Gastrocnemius medialis (tissue), 4 donors: ENCODE measurements around the gene TRIO. TPM values are rescaled to one million over a fixed set of nuclear protein-coding genes. Genes with fewer than 3 reads are reported as not detected.

Experiments
- ATAC-seq, 2 donors: fragments of 150-250 bp; one replicate each; pipeline ENCODE4 v1.9.1; 2016
- DNase-seq, 2 donors: peaks; one replicate each; pipeline ENCODE4 v3.0.0-alpha.2; 2019
- H3K27ac ChIP-seq, 4 donors: fragments of 200-600 bp; sonication (generic); 1 replicate in 1 of 4; 2 replicates in 3 of 4; pipeline ENCODE4 v1.5.1; 2016 to 2018; ENCODE audit warnings: mild to moderate bottlenecking in 2 of 4, moderate library complexity in 1 of 4
- H3K27me3 ChIP-seq, 3 donors: fragments of 200-600 bp; sonication (generic) in 2 of 3; 1 replicate in 1 of 3; 2 replicates in 2 of 3; pipeline versions ENCODE4 v1.5.1 to v1.6.0; 2016 to 2019; ENCODE audit warnings: mild to moderate bottlenecking in 1 of 3, moderate library complexity in 1 of 3
- H3K36me3 ChIP-seq, 2 donors: fragments of 200-600 bp; sonication (generic) in 1 of 2; one replicate each; pipeline ENCODE4 v1.5.1; 2017 to 2018
- H3K4me1 ChIP-seq, 2 donors: fragments of 200-600 bp; sonication (generic) in 1 of 2; one replicate each; pipeline ENCODE4 v1.5.1; 2016 to 2017; ENCODE audit warnings: mild to moderate bottlenecking in 2 of 2
- H3K4me3 ChIP-seq, 4 donors: fragments of 200-600 bp; sonication (generic) in 3 of 4; 1 replicate in 1 of 4; 2 replicates in 3 of 4; pipeline ENCODE4 v1.5.1; 2016 to 2019; ENCODE audit warnings: mild to moderate bottlenecking in 2 of 4
- H3K9me3 ChIP-seq, 3 donors: fragments of 200-600 bp; sonication (generic) in 2 of 3; 1 replicate in 1 of 3; 2 replicates in 2 of 3; pipeline ENCODE4 v1.5.1; 2016 to 2019
- POLR2A ChIP-seq, 2 donors: fragments of 450-650 bp; IDR thresholded peaks; one replicate each; pipeline ENCODE4 v1.6.1; 2017; ENCODE audit warnings: antibody characterized with exemption in 2 of 2, mild to moderate bottlenecking in 2 of 2, moderate library complexity in 2 of 2
- in situ Hi-C, 4 donors: fragments of 200-750 bp; cut with MboI; loops; one replicate each; pipeline versions ENCODE4 v1.15.0 to v1.8.0; 2017; ENCODE audit warnings: low sequenced_read_pairs in 4 of 4
- intact Hi-C: fragments of 100-400 bp; cut with DNase I; formaldehyde crosslinking; loops from one replicate; pipeline ENCODE4 v1.15.1; 2023; ENCODE audit warnings: low total_unique reads
- total RNA-seq, 4 donors: library from RNA; depleted of rRNA; stranded (reverse); fragments of >200 nt; gene quantifications; one replicate each; pipeline versions ENCODE4 v1.1.0 to v1.2.3, GENCODE V29; 2016
- TF ChIP-seq, protein P1 (sequence below), 5 experiments: fragments of 450-650 bp in 3 of 5; fragments of 200-600 bp in 2 of 5; sonication (generic) in 2 of 5; IDR thresholded peaks in 4 of 5; conservative IDR thresholded peaks in 1 of 5; 1 replicate in 4 of 5; 2 replicates in 1 of 5; pipeline ENCODE4 v1.5.1; 2016 to 2019; ENCODE audit warnings: antibody characterized with exemption in 5 of 5, mild to moderate bottlenecking in 3 of 5, moderate library complexity in 3 of 5

TRIO gene
- total RNA-seq, 4 donors from 2014 or later: 31.5 to 57.5 (median 50.4) TPM

DNA sequence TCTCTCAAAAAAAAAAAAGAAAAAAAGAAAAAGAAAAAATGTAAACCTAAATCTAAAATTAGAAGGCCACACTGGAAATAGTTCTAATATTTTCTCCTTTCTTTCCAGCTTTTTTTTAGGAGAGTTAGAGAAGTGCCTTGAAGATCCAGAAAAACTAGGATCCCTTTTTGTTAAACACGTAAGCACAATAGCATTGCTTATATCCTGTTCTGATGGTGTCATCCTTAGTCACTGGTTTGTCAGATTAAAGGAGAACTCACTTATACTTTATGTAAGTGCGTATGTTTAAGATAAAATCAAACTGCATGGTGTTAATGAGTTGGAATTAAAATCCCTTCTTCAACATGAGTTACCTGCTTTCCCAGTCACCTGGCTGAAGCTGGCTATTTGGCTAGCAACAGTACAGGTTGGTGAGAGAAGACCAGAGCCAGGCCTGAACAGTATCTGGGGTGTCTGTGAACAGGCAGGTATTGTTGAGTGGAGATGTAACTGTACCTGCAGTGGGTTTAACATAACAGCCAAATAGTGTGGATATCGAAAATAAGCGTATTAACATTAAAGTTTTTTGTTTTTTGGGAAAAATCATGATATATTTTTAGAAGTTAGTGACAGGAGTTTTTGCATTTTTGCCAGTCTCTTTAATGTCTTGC lies 333.8 kb downstream of the TRIO start:
- peaks cover 0 to 89% of the 10 kb centered on the region in 2 donors for H3K36me3 ChIP-seq
- no peak overlapping the region for H3K27ac ChIP-seq
- H3K9me3 ChIP-seq: no peaks in the 10 kb centered on the region
- H3K27me3 ChIP-seq: no peaks in the 10 kb centered on the region
- no peak overlapping the region for H3K4me3 ChIP-seq
- in situ Hi-C loops (no loop called here), intact Hi-C loops (no loop called here)
- TF ChIP-seq POLR2A (IDR thresholded peaks at IDR 0.05): no peak
- TF ChIP-seq, protein P1, sequence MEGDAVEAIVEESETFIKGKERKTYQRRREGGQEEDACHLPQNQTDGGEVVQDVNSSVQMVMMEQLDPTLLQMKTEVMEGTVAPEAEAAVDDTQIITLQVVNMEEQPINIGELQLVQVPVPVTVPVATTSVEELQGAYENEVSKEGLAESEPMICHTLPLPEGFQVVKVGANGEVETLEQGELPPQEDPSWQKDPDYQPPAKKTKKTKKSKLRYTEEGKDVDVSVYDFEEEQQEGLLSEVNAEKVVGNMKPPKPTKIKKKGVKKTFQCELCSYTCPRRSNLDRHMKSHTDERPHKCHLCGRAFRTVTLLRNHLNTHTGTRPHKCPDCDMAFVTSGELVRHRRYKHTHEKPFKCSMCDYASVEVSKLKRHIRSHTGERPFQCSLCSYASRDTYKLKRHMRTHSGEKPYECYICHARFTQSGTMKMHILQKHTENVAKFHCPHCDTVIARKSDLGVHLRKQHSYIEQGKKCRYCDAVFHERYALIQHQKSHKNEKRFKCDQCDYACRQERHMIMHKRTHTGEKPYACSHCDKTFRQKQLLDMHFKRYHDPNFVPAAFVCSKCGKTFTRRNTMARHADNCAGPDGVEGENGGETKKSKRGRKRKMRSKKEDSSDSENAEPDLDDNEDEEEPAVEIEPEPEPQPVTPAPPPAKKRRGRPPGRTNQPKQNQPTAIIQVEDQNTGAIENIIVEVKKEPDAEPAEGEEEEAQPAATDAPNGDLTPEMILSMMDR (IDR thresholded peaks at IDR 0.05 in 4 of 5, conservative IDR thresholded peaks at IDR 0.05 in 1 of 5): no peak
- DNase-seq (no peak), ATAC-seq (no peak)
- H3K4me1 ChIP-seq: no peaks in the 10 kb centered on the region

DNA sequence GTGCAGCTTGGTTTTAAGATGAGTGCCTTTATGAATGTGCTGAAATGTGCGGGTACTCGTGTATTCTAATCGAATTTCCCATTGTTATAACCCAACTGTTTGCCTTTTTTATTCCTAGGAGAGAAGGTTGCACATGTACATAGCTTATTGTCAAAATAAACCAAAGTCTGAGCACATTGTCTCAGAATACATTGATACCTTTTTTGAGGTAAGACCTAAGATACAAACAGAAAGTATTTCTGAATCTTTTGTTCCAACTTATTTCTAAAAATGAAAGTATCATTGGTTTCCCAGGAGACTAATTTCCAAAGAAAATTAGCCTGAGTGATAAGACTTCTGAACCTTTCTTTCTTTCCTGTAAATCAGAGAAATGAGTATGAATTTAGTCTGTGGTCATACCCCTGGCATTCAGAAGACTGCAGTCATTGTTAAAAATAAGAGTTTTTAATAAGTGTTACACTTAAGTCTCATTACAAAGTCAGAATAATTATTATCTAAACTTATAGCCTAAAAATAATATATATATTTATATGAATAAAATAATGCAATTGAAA lies 336.1 kb downstream of the TRIO start:
- no peak overlapping the region for H3K27ac ChIP-seq
- intact Hi-C loops (no loop called here), in situ Hi-C loops (no loop called here)
- no peak overlapping the region for H3K4me3 ChIP-seq
- H3K27me3 ChIP-seq: no peaks in the 10 kb centered on the region
- DNase-seq (no peak), ATAC-seq (no peak)
- peaks cover 0 to 91% of the 10 kb centered on the region in 2 donors for H3K36me3 ChIP-seq
- TF ChIP-seq POLR2A (IDR thresholded peaks at IDR 0.05): no peak
- TF ChIP-seq, protein P1 (IDR thresholded peaks at IDR 0.05 in 4 of 5, conservative IDR thresholded peaks at IDR 0.05 in 1 of 5): no peak
- H3K4me1 ChIP-seq: no peaks in the 10 kb centered on the region
- H3K9me3 ChIP-seq: no peaks in the 10 kb centered on the region

DNA sequence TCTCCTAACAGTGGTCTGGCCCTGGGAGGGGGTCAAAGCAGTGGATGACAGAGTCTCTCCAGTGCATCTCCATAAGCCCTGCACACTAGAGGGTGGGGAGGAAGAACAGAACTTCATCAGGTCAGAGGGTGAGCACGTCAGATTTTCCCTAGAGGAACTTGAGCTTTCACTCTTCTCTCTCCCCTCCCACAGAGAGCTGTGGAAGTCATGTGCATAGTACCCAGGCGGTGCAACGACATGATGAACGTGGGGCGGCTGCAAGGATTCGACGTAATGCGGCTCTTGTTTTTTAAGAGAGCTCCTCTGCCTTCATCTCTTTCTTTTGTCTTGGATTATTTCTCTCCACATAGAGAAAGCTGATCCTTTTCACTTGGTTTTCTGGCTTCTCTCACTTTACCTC lies 338.2 kb downstream of the TRIO start:
- no peaks in the 10 kb centered on the region for H3K4me1 ChIP-seq

DNA sequence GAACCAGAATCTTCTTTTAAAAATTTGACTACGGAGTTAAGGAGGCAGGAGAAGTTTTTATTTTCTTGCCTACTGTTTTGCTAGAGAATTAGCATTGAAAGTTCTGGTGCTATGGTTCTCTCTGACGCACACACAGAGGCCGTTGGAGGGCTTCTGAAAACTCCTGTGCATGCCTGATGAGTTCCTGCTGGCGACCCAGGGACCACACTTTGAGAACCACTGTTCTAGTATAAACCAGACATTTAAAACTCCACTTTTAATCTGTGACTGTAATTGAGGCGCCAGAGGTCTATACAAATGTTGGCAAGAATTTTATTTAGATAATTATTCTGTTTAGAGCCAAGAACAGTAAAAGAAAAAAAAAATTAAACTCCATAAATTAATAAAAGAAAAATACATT lies 338.9 kb downstream of the TRIO start:
- ATAC-seq (no peak), DNase-seq (no peak)
- TF ChIP-seq, protein P1 (IDR thresholded peaks at IDR 0.05 in 4 of 5, conservative IDR thresholded peaks at IDR 0.05 in 1 of 5): no peak
- TF ChIP-seq POLR2A (IDR thresholded peaks at IDR 0.05): no peak
- no peaks in the 10 kb centered on the region for H3K9me3 ChIP-seq
- no peaks in the 10 kb centered on the region for H3K4me1 ChIP-seq
- intact Hi-C loops: no loop called here
- no peak overlapping the region for H3K4me3 ChIP-seq
- H3K27me3 ChIP-seq: no peaks in the 10 kb centered on the region
- in situ Hi-C loops: no loop called here
- peaks cover 0 to 93% of the 10 kb centered on the region in 2 donors for H3K36me3 ChIP-seq
- H3K27ac ChIP-seq: no peak overlapping the region

More for the DNA sequence above, 338.2 kb downstream of the TRIO start:
- DNase-seq (no peak), ATAC-seq (no peak)
- no peak for TF ChIP-seq POLR2A (IDR thresholded peaks at IDR 0.05)
- Histone ChIP-seq H3K36me3 (peaks cover 0 to 93% of the 10 kb centered on the region in 2 donors), H3K27me3 (no peaks in the 10 kb centered on the region), H3K27ac (no peak overlapping the region), H3K4me3 (no peak overlapping the region), H3K9me3 (no peaks in the 10 kb centered on the region)
- in situ Hi-C loops (no loop called here), intact Hi-C loops (no loop called here)

DNA sequence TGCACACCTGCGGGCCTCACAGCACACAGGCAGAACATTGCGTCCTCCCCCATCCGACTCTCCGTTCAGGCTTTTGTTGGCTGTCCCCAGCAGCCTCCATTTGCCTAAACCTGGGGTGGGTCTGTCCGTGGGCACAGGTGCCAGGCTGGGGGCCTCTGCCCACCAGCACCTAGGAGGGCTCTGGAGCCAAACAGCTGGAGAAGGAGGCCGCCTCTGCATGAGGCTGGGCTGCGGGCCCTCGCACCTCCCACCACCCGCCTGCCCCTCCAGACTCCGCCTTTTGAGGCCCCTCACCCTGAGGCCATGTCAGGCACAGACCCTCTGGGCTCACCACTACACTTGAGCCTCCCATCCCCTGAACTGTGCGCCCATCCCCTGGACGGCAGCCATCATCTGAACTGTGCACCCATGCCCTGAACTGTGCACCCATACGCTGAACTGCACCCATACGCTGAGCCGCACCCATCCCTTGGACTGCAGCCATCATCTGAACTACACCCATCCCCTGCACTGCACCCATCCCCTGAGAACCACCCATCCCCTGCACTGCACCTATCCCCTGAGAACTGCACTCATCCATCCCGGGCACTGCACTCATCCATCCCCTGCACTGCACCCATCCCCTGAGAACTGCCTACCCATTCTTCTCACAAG lies 340.5 kb downstream of the TRIO start:
- H3K4me1 ChIP-seq: no peaks in the 10 kb centered on the region
- H3K27ac ChIP-seq: no peak overlapping the region
- no peaks in the 10 kb centered on the region for H3K27me3 ChIP-seq
- no peaks in the 10 kb centered on the region for H3K9me3 ChIP-seq
- TF ChIP-seq POLR2A (IDR thresholded peaks at IDR 0.05): no peak
- TF ChIP-seq, protein P1 (IDR thresholded peaks at IDR 0.05 in 4 of 5, conservative IDR thresholded peaks at IDR 0.05 in 1 of 5): no peak
- in situ Hi-C loops: no loop called here
- intact Hi-C loops: no loop called here
- peaks cover 0 to 90% of the 10 kb centered on the region in 2 donors for H3K36me3 ChIP-seq
- no peak for ATAC-seq
- no peak for DNase-seq
- H3K4me3 ChIP-seq: no peak overlapping the region
